MM.1S (cell line): ENCODE results near the gene TERT.
"Not testable (repeated sequence)": the region's sequence is repeated elsewhere in the genome, so short reads cannot be mapped to it uniquely, and the experiment has no call there.

Source experiments
- DNase-seq: peaks from one replicate; pipeline ENCODE4 v3.0.0-alpha.2; 2015
- H2AFZ ChIP-seq: fragments of 300-600 bp; sonication (generic); 2 replicates; pipeline ENCODE4 v1.6.0; 2016; ENCODE audit warnings: antibody characterized with exemption, low read length
- H3F3A ChIP-seq: fragments of 300-600 bp; sonication (generic); 2 replicates; pipeline ENCODE4 v1.6.1; 2016; ENCODE audit warnings: mild to moderate bottlenecking, antibody characterized with exemption, low read length, moderate library complexity, mixed read lengths; ENCODE audit not compliant: insufficient read depth
- H3K27ac ChIP-seq: fragments of 300-600 bp; sonication (generic); 2 replicates; pipeline ENCODE4 v1.5.1; 2016; ENCODE audit warnings: mild to moderate bottlenecking, low read length
- H3K27me3 ChIP-seq: fragments of 300-600 bp; sonication (generic); replicated peaks from 2 replicates; pipeline ENCODE4 v1.6.0; 2016; ENCODE audit warnings: low read length; ENCODE audit not compliant: insufficient read depth
- H3K36me3 ChIP-seq: fragments of 300-600 bp; sonication (generic); replicated peaks from 2 replicates; pipeline ENCODE4 v1.6.1; 2016; ENCODE audit warnings: mild to moderate bottlenecking, low read length, mixed read lengths; ENCODE audit not compliant: insufficient read depth
- H3K4me1 ChIP-seq: fragments of 300-600 bp; sonication (generic); 2 replicates; pipeline ENCODE4 v1.6.1; 2016; ENCODE audit warnings: low read length, mixed read lengths
- H3K4me2 ChIP-seq: fragments of 300-600 bp; sonication (generic); 2 replicates; pipeline ENCODE4 v1.6.0; 2016; ENCODE audit warnings: low read depth, low read length
- H3K4me3 ChIP-seq: fragments of 300-600 bp; sonication (generic); 2 replicates; pipeline ENCODE4 v1.5.1; 2016; ENCODE audit warnings: low read length, mixed read lengths
- H3K79me2 ChIP-seq: fragments of 300-600 bp; sonication (generic); 2 replicates; pipeline ENCODE4 v1.6.1; 2016; ENCODE audit warnings: mixed run types, low read length, mixed read lengths
- H3K9ac ChIP-seq: fragments of 300-600 bp; sonication (generic); 2 replicates; pipeline ENCODE4 v1.6.1; 2016; ENCODE audit warnings: low read length, mixed read lengths
- H3K9me2 ChIP-seq: fragments of 300-600 bp; sonication (generic); replicated peaks from 2 replicates; pipeline ENCODE4 v1.6.1; 2016; ENCODE audit warnings: mild to moderate bottlenecking, low read length, mixed read lengths; ENCODE audit not compliant: insufficient read depth
- H3K9me3 ChIP-seq: fragments of 300-600 bp; sonication (generic); replicated peaks from 2 replicates; pipeline ENCODE4 v1.6.1; 2016; ENCODE audit warnings: mild to moderate bottlenecking, low read length, mixed read lengths; ENCODE audit not compliant: insufficient read depth
- H4K20me1 ChIP-seq: fragments of 300-600 bp; sonication (generic); 2 replicates; pipeline ENCODE4 v1.6.1; 2016; ENCODE audit warnings: mild to moderate bottlenecking, low read length, moderate library complexity, mixed read lengths; ENCODE audit not compliant: insufficient read depth
- EZH2 ChIP-seq: fragments of 300-600 bp; sonication (generic); optimal IDR thresholded peaks from 2 replicates; pipeline ENCODE3; 2017; ENCODE audit warnings: low read depth, mild to moderate bottlenecking, antibody characterized with exemption, low read length, mixed read lengths
- EZH2phosphoT487 ChIP-seq: fragments of 300-600 bp; sonication (generic); IDR thresholded peaks from 2 replicates; pipeline ENCODE4 v1.6.1; 2018; ENCODE audit warnings: antibody characterized with exemption, low read length
- TF ChIP-seq, protein P1 (sequence below): fragments of 300-600 bp; sonication (generic); IDR thresholded peaks from 2 replicates; pipeline ENCODE4 v1.5.1; 2016; ENCODE audit warnings: antibody characterized with exemption, low read length, mixed read lengths

Gene TERT

DNA sequence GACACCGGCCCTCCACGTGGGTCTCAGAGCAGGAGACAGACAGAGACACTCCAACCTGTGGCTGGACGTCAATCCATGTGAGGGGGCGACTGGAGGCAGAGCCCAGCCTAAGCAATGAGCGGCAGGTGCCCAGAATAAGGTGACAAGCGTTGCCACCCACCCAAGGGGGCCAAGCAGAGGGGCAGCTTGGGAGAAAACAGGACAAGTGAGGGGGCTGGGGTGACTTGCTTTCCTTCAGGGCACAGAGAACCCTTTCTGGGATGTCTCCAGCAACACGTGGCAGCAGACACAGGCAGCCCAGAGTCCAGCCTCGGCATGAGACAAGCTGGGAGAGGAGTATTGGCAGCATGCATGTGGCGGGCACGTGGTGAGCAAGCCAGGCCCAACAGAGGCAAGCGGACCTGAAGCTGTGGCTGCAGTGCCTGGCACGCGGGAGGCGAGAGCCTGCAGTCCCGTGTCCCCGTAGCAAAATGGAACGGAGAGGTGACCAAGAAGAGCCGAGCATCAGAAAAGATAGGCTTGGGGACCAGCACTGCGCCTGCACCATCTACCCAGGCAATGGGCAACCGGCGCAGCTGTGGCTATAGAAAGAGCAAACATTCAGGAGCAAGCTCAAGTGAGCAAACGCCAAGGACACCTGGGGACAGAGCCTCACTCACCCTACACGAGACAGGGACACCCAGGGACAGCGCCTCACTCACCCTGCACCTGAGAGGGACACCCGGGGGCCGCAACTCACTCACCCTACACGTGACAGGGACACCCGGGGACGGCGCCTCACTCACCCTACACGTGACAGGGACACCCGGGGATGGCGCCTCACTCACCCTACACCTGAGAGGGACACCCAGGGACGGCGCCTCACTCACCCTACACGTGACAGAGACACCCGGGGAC lies 6.2 kb downstream of the TERT start:
- TF ChIP-seq EZH2phosphoT487 (no peak), EZH2 (no peak)
- TF ChIP-seq, protein P1, sequence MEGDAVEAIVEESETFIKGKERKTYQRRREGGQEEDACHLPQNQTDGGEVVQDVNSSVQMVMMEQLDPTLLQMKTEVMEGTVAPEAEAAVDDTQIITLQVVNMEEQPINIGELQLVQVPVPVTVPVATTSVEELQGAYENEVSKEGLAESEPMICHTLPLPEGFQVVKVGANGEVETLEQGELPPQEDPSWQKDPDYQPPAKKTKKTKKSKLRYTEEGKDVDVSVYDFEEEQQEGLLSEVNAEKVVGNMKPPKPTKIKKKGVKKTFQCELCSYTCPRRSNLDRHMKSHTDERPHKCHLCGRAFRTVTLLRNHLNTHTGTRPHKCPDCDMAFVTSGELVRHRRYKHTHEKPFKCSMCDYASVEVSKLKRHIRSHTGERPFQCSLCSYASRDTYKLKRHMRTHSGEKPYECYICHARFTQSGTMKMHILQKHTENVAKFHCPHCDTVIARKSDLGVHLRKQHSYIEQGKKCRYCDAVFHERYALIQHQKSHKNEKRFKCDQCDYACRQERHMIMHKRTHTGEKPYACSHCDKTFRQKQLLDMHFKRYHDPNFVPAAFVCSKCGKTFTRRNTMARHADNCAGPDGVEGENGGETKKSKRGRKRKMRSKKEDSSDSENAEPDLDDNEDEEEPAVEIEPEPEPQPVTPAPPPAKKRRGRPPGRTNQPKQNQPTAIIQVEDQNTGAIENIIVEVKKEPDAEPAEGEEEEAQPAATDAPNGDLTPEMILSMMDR: no peak
- no peaks in the 10 kb centered on the region; the same call in 1 of the 2 replicates for H3K79me2 ChIP-seq
- no peaks in the 10 kb centered on the region for H3K4me1 ChIP-seq

DNA sequence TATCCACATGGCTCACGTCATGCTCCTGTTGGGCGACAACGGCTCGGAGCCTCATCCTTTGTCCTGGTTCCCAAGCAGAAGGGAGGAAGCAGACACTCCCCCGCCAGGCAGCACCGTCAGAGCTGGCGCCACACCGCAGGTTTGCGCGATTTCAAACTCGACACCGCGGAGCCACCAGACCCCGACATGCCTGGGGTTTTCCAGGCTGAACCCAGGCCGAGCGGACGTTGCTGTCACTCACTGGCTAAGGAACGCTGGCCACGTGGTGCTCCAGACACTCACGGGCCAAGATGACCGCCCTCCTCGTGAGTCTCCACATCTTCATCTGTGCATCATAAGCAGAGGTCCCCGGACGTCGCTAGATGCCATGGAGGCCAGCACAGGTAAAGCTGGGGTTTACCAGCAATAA lies 9.0 kb downstream of the TERT start:
- Histone ChIP-seq H3K79me2 (no peaks in the 10 kb centered on the region; the same call in 1 of the 2 replicates), H3K27me3 (no peaks in the 10 kb centered on the region), H3F3A (no peaks in the 10 kb centered on the region), H2AFZ (no peak overlapping the region), H3K9me3 (no peaks in the 10 kb centered on the region), H3K4me3 (no peak overlapping the region), H3K9me2 (no peaks in the 10 kb centered on the region), H3K4me2 (no peak overlapping the region), H3K36me3 (no peaks in the 10 kb centered on the region), H3K27ac (no peak overlapping the region), H3K4me1 (no peaks in the 10 kb centered on the region), H4K20me1 (no peaks in the 10 kb centered on the region), H3K9ac (no peak overlapping the region)
- no peak for DNase-seq
- no peak for TF ChIP-seq EZH2phosphoT487
- no peak for TF ChIP-seq EZH2
- TF ChIP-seq, protein P1: no peak

More for the DNA sequence above, 6.2 kb downstream of the TERT start:
- no peak overlapping the region for H3K4me2 ChIP-seq
- DNase-seq: no peak
- no peak overlapping the region for H3K4me3 ChIP-seq
- H3K27ac ChIP-seq: no peak overlapping the region
- H3K9me3 ChIP-seq: no peaks in the 10 kb centered on the region
- H4K20me1 ChIP-seq: no peaks in the 10 kb centered on the region
- H3F3A ChIP-seq: no peaks in the 10 kb centered on the region
- H3K36me3 ChIP-seq: no peaks in the 10 kb centered on the region
- no peak overlapping the region for H3K9ac ChIP-seq
- H3K27me3 ChIP-seq: no peaks in the 10 kb centered on the region
- H3K9me2 ChIP-seq: no peaks in the 10 kb centered on the region
- H2AFZ ChIP-seq: no peak overlapping the region

DNA sequence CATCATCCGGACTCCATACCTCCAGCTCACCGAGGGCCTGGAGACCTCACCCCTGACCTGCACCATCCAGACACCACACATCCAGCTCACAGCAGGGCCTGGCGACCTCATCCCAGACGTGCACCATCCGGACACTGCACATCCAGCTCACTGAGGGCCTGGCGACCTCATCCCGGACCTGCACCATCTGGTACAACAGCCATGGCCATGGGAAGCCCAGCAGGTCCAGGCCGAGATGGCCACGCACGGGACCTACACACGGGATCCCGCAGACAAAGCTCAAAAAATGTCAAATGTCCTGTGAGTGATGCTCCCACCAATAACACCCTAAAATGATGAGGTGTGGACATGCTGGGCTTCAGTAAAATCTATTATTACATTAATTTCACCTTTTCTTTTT lies 9.7 kb downstream of the TERT start:
- H4K20me1 ChIP-seq: no peaks in the 10 kb centered on the region
- no peak overlapping the region for H2AFZ ChIP-seq
- no peak overlapping the region for H3K4me3 ChIP-seq
- no peaks in the 10 kb centered on the region for H3F3A ChIP-seq
- H3K27me3 ChIP-seq: no peaks in the 10 kb centered on the region
- H3K36me3 ChIP-seq: no peaks in the 10 kb centered on the region
- no peak overlapping the region for H3K4me2 ChIP-seq
- H3K27ac ChIP-seq: no peak overlapping the region
- DNase-seq: no peak
- no peak overlapping the region for H3K9ac ChIP-seq
- H3K9me3 ChIP-seq: no peaks in the 10 kb centered on the region
- no peaks in the 10 kb centered on the region; the same call in 1 of the 2 replicates for H3K79me2 ChIP-seq
- no peaks in the 10 kb centered on the region for H3K9me2 ChIP-seq
- H3K4me1 ChIP-seq: no peaks in the 10 kb centered on the region
- no peak for TF ChIP-seq EZH2
- TF ChIP-seq EZH2phosphoT487: no peak
- TF ChIP-seq, protein P1: no peak

DNA sequence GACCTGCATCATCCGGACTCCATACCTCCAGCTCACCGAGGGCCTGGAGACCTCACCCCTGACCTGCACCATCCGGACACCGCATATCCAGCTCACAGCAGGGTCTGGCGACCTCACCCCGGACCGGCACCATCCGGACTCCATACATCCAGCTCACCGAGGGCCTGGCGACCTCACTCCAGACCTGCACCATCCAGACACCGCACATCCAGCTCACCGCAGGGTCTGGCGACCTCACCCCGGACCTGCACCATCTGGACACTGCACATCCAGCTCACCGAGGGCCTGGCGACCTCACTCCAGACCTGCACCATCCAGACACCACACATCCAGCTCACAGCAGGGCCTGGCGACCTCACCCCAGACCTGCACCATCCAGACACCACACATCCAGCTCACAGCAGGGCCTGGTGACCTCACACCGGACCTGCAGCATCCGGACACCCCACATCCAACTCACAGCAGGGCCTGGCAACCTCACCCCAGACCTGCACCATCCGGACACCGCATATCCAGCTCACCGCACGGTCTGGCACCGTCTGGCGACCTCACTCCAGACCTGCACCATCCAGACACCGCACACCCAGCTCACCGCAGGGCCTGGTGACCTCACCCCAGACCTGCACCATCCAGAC lies 10.4 kb downstream of the TERT start:
- not testable (repeated sequence) for H3K36me3 ChIP-seq, H3F3A ChIP-seq, H3K9me3 ChIP-seq

DNA sequence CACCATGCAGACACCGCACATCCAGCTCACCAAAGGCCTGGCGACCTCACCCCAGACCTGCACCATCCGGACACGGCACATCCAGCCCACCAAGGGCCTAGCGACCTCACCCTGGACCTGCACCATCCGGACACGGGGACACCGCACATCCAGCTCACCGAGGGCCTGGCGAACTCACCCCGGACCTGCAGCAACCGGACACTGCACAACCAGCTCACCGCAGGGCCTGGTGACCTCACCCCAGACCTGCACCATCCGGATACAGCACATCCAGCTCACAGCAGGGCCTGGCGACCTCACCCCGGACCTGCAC lies 11.2 kb downstream of the TERT start:
- not testable (repeated sequence) for H3K79me2 ChIP-seq, H2AFZ ChIP-seq, H3K4me1 ChIP-seq, H3K9ac ChIP-seq, H3K4me3 ChIP-seq, H3K36me3 ChIP-seq, H3K4me2 ChIP-seq, H3K9me3 ChIP-seq, H3F3A ChIP-seq, H3K9me2 ChIP-seq, DNase-seq, H3K27ac ChIP-seq, H3K27me3 ChIP-seq, H4K20me1 ChIP-seq

More for the DNA sequence above, 10.4 kb downstream of the TERT start:
- H3K79me2 ChIP-seq, H3K27ac ChIP-seq, H4K20me1 ChIP-seq, H3K4me1 ChIP-seq, H3K27me3 ChIP-seq, H2AFZ ChIP-seq, H3K9me2 ChIP-seq, H3K9ac ChIP-seq, H3K4me3 ChIP-seq, DNase-seq, H3K4me2 ChIP-seq: not testable (repeated sequence)
